GM10266 (cell line): Measurements from ENCODE around the gene SH2D3C.

ENCODE experiments used
- DNase-seq: peaks from one replicate; pipeline ENCODE4 v3.0.0; 2012; ENCODE audit errors: extremely low spot score
- CTCF ChIP-seq: IDR thresholded peaks from 2 replicates; pipeline ENCODE4 v1.5.1; 2012; ENCODE audit warnings: mild to moderate bottlenecking, low read depth; ENCODE audit not compliant: control insufficient read depth, insufficient read depth; ENCODE audit errors: missing control alignments

SH2D3C gene

GRCh38 chr9:127816728-127817127 lies 38.3 kb upstream of the SH2D3C start:
- DNase-seq = no peak
- TF ChIP-seq CTCF = no peak

- TF ChIP-seq CTCF = no peak
- no peak for DNase-seq
These were observed 37.9 kb upstream of the SH2D3C start for GRCh38 chr9:127816362-127816725.

- DNase-seq = no peak
- no peak for TF ChIP-seq CTCF
These were observed 37.3 kb upstream of the SH2D3C start for GRCh38 chr9:127815512-127816361.

GRCh38 chr9:127814619-127815511 lies 36.4 kb upstream of the SH2D3C start:
- no peak for TF ChIP-seq CTCF
- no peak for DNase-seq

GRCh38 chr9:127813686-127814226 lies 35.3 kb upstream of the SH2D3C start:
- no peak for TF ChIP-seq CTCF
- no peak for DNase-seq

- TF ChIP-seq CTCF = no peak
- no peak for DNase-seq
These were observed 34.6 kb upstream of the SH2D3C start for GRCh38 chr9:127812936-127813675.
